ENCODE data around the gene APOBEC3B.
"Not testable (repeated sequence)": the region's sequence is repeated elsewhere in the genome, so short reads cannot be mapped to it uniquely, and the experiment has no call there.

The APOBEC3B gene

GRCh38 chr22:38981005-38981991 is 849 bp upstream of the APOBEC3B start:
- DNase-seq (ENCODE audit: low spot score) = no peak
- TF ChIP-seq, protein P1, sequence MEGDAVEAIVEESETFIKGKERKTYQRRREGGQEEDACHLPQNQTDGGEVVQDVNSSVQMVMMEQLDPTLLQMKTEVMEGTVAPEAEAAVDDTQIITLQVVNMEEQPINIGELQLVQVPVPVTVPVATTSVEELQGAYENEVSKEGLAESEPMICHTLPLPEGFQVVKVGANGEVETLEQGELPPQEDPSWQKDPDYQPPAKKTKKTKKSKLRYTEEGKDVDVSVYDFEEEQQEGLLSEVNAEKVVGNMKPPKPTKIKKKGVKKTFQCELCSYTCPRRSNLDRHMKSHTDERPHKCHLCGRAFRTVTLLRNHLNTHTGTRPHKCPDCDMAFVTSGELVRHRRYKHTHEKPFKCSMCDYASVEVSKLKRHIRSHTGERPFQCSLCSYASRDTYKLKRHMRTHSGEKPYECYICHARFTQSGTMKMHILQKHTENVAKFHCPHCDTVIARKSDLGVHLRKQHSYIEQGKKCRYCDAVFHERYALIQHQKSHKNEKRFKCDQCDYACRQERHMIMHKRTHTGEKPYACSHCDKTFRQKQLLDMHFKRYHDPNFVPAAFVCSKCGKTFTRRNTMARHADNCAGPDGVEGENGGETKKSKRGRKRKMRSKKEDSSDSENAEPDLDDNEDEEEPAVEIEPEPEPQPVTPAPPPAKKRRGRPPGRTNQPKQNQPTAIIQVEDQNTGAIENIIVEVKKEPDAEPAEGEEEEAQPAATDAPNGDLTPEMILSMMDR (IDR thresholded peaks at IDR 0.05; ENCODE audit: extremely low read depth, missing control alignments) = peak; percentile 26

GRCh38 chr22:38984224-38984623 is 2.1 kb downstream of the APOBEC3B start:
- DNase-seq (ENCODE audit: low spot score) = no peak
- TF ChIP-seq, protein P1 (IDR thresholded peaks at IDR 0.05; ENCODE audit: extremely low read depth, missing control alignments) = no peak

DNA sequence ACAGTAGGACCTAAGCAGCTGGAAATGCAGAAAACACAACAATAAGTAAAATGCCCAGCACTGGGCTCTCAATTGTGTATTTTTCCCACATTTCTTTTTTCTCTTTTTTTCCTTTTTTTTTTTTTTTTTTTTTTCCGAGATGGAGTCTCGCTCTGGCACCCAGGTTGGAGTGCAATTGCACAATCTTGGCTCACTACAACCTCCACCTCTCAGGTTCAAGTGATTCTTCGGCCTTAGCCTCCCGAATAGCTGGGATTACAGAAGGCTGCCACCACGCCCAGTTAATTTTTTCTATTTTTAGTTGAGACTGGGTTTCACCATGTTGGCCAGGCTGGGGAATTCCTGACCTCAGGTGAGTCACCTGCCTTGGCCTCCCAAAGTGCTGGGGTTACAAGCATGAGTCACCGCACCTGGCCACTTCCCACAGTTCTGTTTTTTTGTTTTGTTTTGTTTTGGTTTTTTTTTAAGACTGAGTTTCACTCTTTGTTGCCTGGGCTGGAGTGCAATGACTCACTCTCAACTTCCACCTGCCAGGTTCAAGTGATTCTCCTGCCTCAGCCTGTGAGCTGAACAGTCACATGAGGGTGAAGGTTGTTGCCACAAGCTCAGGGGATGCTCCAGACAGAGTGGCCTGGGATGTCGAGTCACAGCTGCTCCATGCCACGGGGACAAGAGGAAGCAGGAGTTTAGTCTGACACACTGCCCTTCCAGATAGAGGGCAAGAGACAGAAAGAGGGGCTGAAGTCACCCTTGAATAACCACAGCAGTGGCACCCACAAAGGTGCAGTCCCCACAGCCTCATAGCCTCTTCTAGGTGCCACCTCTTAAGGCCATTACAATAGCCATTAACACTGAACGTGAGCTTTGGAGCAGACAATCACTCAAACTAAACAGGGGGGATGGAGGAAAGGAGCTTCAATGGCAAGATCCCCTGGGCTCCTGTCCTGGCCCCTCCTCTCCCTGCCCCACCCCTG is 2.9 kb downstream of the APOBEC3B start:
- DNase-seq (ENCODE audit: low spot score) = peak; percentile 58

DNA sequence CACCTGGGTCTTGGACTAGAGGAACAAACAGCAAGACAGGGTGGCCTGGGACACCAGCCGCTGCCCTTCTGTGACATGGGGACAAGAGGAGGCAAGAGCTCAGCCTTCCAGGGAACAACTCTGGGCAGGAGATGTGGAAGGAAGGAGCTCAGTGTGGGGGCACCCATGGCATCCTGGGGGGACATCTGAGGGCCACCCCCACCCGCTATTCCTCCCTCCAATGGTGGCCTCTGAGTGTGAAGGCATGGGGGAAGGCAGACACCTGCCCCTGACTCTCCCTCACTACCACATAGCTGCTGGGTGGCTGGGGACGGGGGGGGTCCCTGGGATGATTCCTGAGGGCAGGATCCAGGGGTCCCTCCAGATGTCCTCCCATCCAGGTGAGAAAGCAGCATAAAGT is 4.5 kb downstream of the APOBEC3B start:
- TF ChIP-seq, protein P1 (IDR thresholded peaks at IDR 0.05; ENCODE audit: extremely low read depth, missing control alignments) = no peak
- no peak for DNase-seq (ENCODE audit: low spot score)

GRCh38 chr22:38987171-38987895 is 5.2 kb downstream of the APOBEC3B start:
- no peak for DNase-seq (ENCODE audit: low spot score)
- TF ChIP-seq, protein P1 (IDR thresholded peaks at IDR 0.05; ENCODE audit: extremely low read depth, missing control alignments) = no peak

DNA sequence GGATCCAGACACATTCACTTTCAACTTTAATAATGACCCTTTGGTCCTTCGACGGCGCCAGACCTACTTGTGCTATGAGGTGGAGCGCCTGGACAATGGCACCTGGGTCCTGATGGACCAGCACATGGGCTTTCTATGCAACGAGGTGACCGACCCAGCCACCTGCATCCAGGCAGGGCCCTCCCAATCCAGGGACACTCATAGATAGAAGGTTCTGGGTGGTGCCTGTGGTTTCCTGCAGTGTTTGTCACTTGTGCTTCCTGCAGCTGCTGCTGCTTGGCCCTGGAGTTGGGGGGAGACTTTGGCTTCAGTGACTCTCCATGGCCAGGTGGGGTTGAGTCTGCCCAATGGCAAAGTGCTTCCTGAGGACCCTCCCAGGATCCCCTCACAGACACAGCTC is 7.3 kb downstream of the APOBEC3B start:
- TF ChIP-seq, protein P1 (IDR thresholded peaks at IDR 0.05; ENCODE audit: extremely low read depth, missing control alignments) = no peak
- no peak for DNase-seq (ENCODE audit: low spot score)

- not testable (repeated sequence) for DNase-seq (ENCODE audit: low spot score)
These were observed 10.8 kb downstream of the APOBEC3B start for GRCh38 chr22:38992871-38993371.

Data from GM20000 (cell line).